ENCODE results near the gene INPP4B.
"Not testable (repeated sequence)": the region's sequence is repeated elsewhere in the genome, so short reads cannot be mapped to it uniquely, and the experiment has no call there.

The INPP4B gene

DNA sequence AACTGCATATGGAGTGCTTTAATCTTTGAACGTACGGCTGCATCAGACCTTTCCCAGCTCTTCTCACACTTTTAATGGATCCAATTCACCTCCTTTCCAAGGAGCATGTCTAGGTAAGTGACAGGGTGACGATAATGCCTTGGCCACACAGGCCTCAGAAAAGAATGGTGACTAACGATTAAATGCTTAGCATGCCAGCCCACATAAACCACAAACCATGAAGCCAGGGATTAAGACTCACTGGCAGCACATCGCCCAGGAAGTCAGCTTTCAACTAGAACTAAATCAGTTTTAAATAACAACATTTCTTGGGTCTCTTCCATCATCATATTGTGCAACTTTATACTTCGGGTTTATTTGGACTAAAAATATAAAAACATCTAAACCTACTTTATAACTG is 28.7 kb downstream of the INPP4B start:
- no peak overlapping the region for H3K4me3 ChIP-seq (ENCODE audit: control insufficient read depth, low read depth, low read length)
- DNase-seq (ENCODE audit: low read depth), result peak; percentile 95
- TF ChIP-seq CTCF (IDR thresholded peaks at IDR 0.05; ENCODE audit: control insufficient read depth, insufficient read depth, low read depth, low read length, missing control alignments), result no peak

DNA sequence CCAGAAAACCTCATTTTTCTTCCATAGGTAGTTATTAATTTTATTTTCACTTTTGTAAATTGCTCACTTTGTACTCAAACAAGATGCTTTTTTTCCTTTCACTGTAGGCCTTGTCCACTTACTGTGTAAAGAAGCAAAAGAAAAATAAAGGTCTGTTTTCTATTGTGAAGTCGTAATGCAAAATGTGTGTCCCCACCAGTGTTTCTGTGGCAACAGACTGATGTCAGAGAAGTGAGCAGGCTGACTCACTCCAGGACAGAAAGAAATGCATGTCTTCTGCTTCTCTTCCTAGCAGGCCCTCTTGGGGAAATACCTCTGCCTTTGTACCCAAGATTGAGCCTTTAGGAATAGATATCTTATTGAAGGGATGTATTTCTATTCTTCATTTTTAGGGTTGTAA is 30.3 kb downstream of the INPP4B start:
- peak; percentile 40 for DNase-seq (ENCODE audit: low read depth)
- H3K4me3 ChIP-seq (ENCODE audit: control insufficient read depth, low read depth, low read length), result no peak overlapping the region
- no peak for TF ChIP-seq CTCF (IDR thresholded peaks at IDR 0.05; ENCODE audit: control insufficient read depth, insufficient read depth, low read depth, low read length, missing control alignments)

- DNase-seq (ENCODE audit: low read depth), result no peak
- TF ChIP-seq CTCF (IDR thresholded peaks at IDR 0.05; ENCODE audit: control insufficient read depth, insufficient read depth, low read depth, low read length, missing control alignments), result no peak
- H3K4me3 ChIP-seq (ENCODE audit: control insufficient read depth, low read depth, low read length), result no peak overlapping the region
Measured at GRCh38 chr4:142813388-142813787, 32.7 kb downstream of the INPP4B start.

DNA sequence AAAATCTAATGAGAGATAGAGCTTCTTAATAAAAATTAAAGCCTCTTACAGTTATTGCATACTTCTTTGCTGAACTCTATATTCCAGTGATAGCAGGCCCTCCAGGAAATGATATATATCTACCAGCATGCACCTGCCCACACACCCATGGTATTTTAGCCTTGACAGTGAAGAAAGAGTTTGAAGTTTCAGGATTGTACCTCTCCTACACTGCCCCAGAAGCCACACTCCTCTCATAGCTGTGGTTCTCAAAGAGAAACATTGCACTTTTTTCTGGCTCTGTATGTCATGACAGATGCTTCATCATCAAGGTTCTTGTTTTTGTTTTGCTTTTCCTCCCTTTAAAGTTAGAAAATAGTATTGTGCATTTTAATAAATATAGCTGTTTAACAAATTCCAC is 34.0 kb downstream of the INPP4B start:
- no peak for DNase-seq (ENCODE audit: low read depth)
- TF ChIP-seq CTCF (IDR thresholded peaks at IDR 0.05; ENCODE audit: control insufficient read depth, insufficient read depth, low read depth, low read length, missing control alignments), result no peak

DNA sequence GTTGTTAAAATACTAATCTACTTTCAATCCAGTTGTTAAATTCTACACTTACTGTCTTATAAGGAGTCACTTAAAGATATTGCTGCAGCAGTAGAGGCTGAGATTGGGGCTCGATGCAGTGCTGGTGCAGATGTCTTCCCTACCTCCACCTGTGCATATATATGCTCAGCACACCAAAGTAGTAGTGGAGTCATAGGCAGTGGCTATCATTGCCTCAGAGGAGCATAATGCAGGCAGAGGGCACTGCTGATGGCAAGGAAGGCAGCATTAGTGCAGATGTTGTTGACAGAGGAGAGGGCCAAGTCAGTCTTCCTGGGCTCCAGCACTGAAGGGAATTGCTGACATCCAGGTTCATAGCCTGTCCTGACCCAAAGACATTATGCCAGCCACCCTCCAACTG is 35.1 kb downstream of the INPP4B start:
- no peak overlapping the region for H3K4me3 ChIP-seq (ENCODE audit: control insufficient read depth, low read depth, low read length)
- TF ChIP-seq CTCF (IDR thresholded peaks at IDR 0.05; ENCODE audit: control insufficient read depth, insufficient read depth, low read depth, low read length, missing control alignments), result no peak
- no peak for DNase-seq (ENCODE audit: low read depth)

More for the DNA sequence above, 34.0 kb downstream of the INPP4B start:
- H3K4me3 ChIP-seq (ENCODE audit: control insufficient read depth, low read depth, low read length), result no peak overlapping the region

- DNase-seq (ENCODE audit: low read depth), result no peak
- no peak for TF ChIP-seq CTCF (IDR thresholded peaks at IDR 0.05; ENCODE audit: control insufficient read depth, insufficient read depth, low read depth, low read length, missing control alignments)
- H3K4me3 ChIP-seq (ENCODE audit: control insufficient read depth, low read depth, low read length), result no peak overlapping the region
Measured at GRCh38 chr4:142809559-142809958, 36.5 kb downstream of the INPP4B start.

GRCh38 chr4:142803879-142804278 is 42.2 kb downstream of the INPP4B start:
- H3K4me3 ChIP-seq (ENCODE audit: control insufficient read depth, low read depth, low read length); DNase-seq (ENCODE audit: low read depth): not testable (repeated sequence)

Measured in AG09309 (cell line).